ENCODE results near the gene CLCN7. TPM values are rescaled to one million over a fixed set of nuclear protein-coding genes. Genes with fewer than 3 reads are reported as not detected.

CLCN7 gene
- total and polyA plus RNA-seq, 2 donors (not counting 3 experiments of a cell fraction or from before 2014, with no cell fraction given) = 59.8 to 94.9 TPM

DNA sequence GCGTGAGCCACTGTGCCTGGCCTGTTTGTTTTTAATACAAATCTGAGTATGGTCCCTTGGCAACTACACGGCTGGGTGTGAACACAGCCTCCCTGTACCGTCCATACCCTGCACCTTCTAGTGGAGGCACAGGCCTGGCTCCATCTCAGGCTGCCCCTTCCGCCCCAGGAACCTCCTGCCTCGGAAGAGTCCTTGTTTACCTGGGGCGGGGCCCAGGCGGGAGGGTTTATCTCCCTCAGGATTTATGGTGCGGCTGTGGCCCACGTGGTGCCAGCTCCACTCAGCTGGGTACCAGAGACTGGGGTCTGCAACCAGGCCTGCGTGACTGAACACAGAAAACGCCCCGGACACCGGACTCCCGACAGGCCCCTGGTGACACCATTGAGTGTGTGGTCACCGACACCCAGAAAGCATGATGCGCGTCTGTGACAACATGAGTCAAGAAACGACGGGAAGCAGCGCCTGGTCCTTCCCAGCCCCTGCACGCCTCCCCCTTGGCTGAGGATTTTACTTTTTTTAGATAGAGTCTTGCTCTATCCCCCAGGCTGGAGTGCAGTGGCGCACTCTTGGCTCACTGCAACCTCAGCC is 79.3 kb downstream of the CLCN7 start:
- no peaks in the 10 kb centered on the region for H3K9me3 ChIP-seq (replicated peaks; ENCODE audit: control insufficient read depth, insufficient read depth, low read length)
- H4K20me1 ChIP-seq (replicated peaks; ENCODE audit: control insufficient read depth, extremely low read depth, insufficient read depth, low read length) = no peaks in the 10 kb centered on the region
- no peak overlapping the region for H2AFZ ChIP-seq (ENCODE audit: low read depth, low read length)
- no peak for TF ChIP-seq JUN (IDR thresholded peaks at IDR 0.05; ENCODE audit: borderline replicate concordance, insufficient read depth, insufficient read length, low read depth)
- no peak for TF ChIP-seq EZH2 (IDR thresholded peaks at IDR 0.05; ENCODE audit: borderline replicate concordance, low read depth, low read length, severe bottlenecking)
- TF ChIP-seq MYC (IDR thresholded peaks at IDR 0.05; ENCODE audit: low read depth, low read length) = no peak
- TF ChIP-seq POLR2AphosphoS5 (IDR thresholded peaks at IDR 0.05; ENCODE audit: insufficient read depth, low read depth, low read length) = no peak
- TF ChIP-seq POLR2A (IDR thresholded peaks at IDR 0.05; ENCODE audit: low read depth, low read length) = no peak
- no peak for TF ChIP-seq GATA2 (IDR thresholded peaks at IDR 0.05; ENCODE audit: insufficient read depth, insufficient read length, low read depth, low read length)
- TF ChIP-seq, protein P1, sequence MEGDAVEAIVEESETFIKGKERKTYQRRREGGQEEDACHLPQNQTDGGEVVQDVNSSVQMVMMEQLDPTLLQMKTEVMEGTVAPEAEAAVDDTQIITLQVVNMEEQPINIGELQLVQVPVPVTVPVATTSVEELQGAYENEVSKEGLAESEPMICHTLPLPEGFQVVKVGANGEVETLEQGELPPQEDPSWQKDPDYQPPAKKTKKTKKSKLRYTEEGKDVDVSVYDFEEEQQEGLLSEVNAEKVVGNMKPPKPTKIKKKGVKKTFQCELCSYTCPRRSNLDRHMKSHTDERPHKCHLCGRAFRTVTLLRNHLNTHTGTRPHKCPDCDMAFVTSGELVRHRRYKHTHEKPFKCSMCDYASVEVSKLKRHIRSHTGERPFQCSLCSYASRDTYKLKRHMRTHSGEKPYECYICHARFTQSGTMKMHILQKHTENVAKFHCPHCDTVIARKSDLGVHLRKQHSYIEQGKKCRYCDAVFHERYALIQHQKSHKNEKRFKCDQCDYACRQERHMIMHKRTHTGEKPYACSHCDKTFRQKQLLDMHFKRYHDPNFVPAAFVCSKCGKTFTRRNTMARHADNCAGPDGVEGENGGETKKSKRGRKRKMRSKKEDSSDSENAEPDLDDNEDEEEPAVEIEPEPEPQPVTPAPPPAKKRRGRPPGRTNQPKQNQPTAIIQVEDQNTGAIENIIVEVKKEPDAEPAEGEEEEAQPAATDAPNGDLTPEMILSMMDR (IDR thresholded peaks at IDR 0.05; ENCODE audit: extremely low read depth in 1 of 2, insufficient read depth in 1 of 2, low read depth in 1 of 2, low read length in 2 of 2) = no peak
- TF ChIP-seq, protein P2, sequence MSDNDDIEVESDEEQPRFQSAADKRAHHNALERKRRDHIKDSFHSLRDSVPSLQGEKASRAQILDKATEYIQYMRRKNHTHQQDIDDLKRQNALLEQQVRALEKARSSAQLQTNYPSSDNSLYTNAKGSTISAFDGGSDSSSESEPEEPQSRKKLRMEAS (IDR thresholded peaks at IDR 0.05; ENCODE audit: insufficient read depth, insufficient read length) = no peak
- TF ChIP-seq FOS (IDR thresholded peaks at IDR 0.05; ENCODE audit: borderline replicate concordance, insufficient read depth, low read length) = no peak
- no peak for FAIRE-seq
- no peak overlapping the region for H3K27ac ChIP-seq (ENCODE audit: insufficient read depth, low read depth, low read length)
- no peaks in the 10 kb centered on the region for H3K4me1 ChIP-seq (ENCODE audit: control insufficient read depth, extremely low read depth, insufficient read depth, low read length)
- H3K4me3 ChIP-seq (replicated peaks in 1 of 3; ENCODE audit: insufficient read depth in 1 of 3, low read depth in 1 of 3, low read length in 3 of 3) = no peak overlapping the region
- POLR2A ChIA-PET = no interaction called here
- H3K9me1 ChIP-seq (replicated peaks; ENCODE audit: control insufficient read depth, extremely low read depth, insufficient read depth, low read length) = no peaks in the 10 kb centered on the region
- H3K36me3 ChIP-seq (ENCODE audit: control insufficient read depth in 2 of 2, extremely low read depth in 1 of 2, insufficient read depth in 2 of 2, low read length in 2 of 2) = peaks cover 0 to 27% of the 10 kb centered on the region in 2 experiments
- H3K9ac ChIP-seq (replicated peaks; ENCODE audit: extremely low read depth, insufficient read depth, low read length) = no peak overlapping the region
- no TSS peak for BruUV-seq (replicated peaks)
- CTCF ChIA-PET = no interaction called here
- dilution Hi-C loops (cut with MboI; ENCODE audit: extremely low pct_ligation_motif_present, low sequenced_read_pairs) = no loop called here
- intact Hi-C loops (cut with micrococcal nuclease) = no loop called here
- H3K79me2 ChIP-seq (ENCODE audit: control insufficient read depth, insufficient read depth, low read length) = no peaks in the 10 kb centered on the region
- no peaks in the 10 kb centered on the region for H3K27me3 ChIP-seq (ENCODE audit: control insufficient read depth in 2 of 2, insufficient read depth in 2 of 2, low read length in 2 of 2)
- no peak overlapping the region for H3K4me2 ChIP-seq (ENCODE audit: insufficient read depth, low read length)
- no peak for DNase-seq (ENCODE audit: low read depth, low spot score)

Other genes with a start within 250 kb of the CLCN7 start
- gene TPSG1, start 249.8 kb downstream of the CLCN7 start, total RNA-seq = not detected in 2 replicates
- not detected in 2 replicates for gene TPSG1, start 249.8 kb downstream of the CLCN7 start, polyA plus RNA-seq
- gene TPSB2, start 244.8 kb downstream of the CLCN7 start, total RNA-seq = not detected in 2 replicates
- not detected in 2 replicates for gene TPSB2, start 244.8 kb downstream of the CLCN7 start, polyA plus RNA-seq
- gene TPSAB1, start 234.3 kb downstream of the CLCN7 start, total RNA-seq = not detected in 2 replicates
- not detected in 2 replicates for gene TPSAB1, start 234.3 kb downstream of the CLCN7 start, polyA plus RNA-seq
- gene TPSD1, start 219.0 kb downstream of the CLCN7 start, total RNA-seq = not detected in 2 replicates
- not detected in 2 replicates for gene TPSD1, start 219.0 kb downstream of the CLCN7 start, polyA plus RNA-seq
- gene UBE2I, start 165.4 kb downstream of the CLCN7 start, total RNA-seq = 230 and 233 TPM in 2 replicates
- gene UBE2I, start 165.4 kb downstream of the CLCN7 start, polyA plus RNA-seq = 121 and 122 TPM in 2 replicates
- 0.66 and 0.88 TPM in 2 replicates for gene BAIAP3, start 141.4 kb downstream of the CLCN7 start, total RNA-seq
- gene BAIAP3, start 141.4 kb downstream of the CLCN7 start, polyA plus RNA-seq = 0.27 and 0.36 TPM in 2 replicates
- gene TSR3, start 123.2 kb downstream of the CLCN7 start, total RNA-seq = 65.4 and 69.9 TPM in 2 replicates
- gene TSR3, start 123.2 kb downstream of the CLCN7 start, polyA plus RNA-seq = 82.7 and 88.7 TPM in 2 replicates
- 51.6 and 56.3 TPM in 2 replicates for gene GNPTG, start 123.1 kb downstream of the CLCN7 start, total RNA-seq
- gene GNPTG, start 123.1 kb downstream of the CLCN7 start, polyA plus RNA-seq = 109 and 137 TPM in 2 replicates
- 32.8 and 33.0 TPM in 2 replicates for gene UNKL, start 60.3 kb downstream of the CLCN7 start, total RNA-seq
- gene UNKL, start 60.3 kb downstream of the CLCN7 start, polyA plus RNA-seq = 17.1 and 23.2 TPM in 2 replicates
- 13.4 and 15.1 TPM in 2 replicates for gene UQCC4, start 54.3 kb downstream of the CLCN7 start, total RNA-seq
- gene UQCC4, start 54.3 kb downstream of the CLCN7 start, polyA plus RNA-seq = 29.3 and 33.3 TPM in 2 replicates
- not detected in 2 replicates for gene PERCC1, start 44.0 kb downstream of the CLCN7 start, total RNA-seq
- gene PERCC1, start 44.0 kb downstream of the CLCN7 start, polyA plus RNA-seq = not detected in 2 replicates
- 0.25 and 0.75 TPM in 2 replicates for gene CCDC154, start 30.5 kb downstream of the CLCN7 start, total RNA-seq
- gene CCDC154, start 30.5 kb downstream of the CLCN7 start, polyA plus RNA-seq = 0.13 and 0.65 TPM in 2 replicates
- gene PTX4, start 13.9 kb upstream of the CLCN7 start, total RNA-seq = 0.31 TPM in 1 of 2 replicates, not detected in the other
- not detected in 2 replicates for gene PTX4, start 13.9 kb upstream of the CLCN7 start, polyA plus RNA-seq
- 60.5 and 61.6 TPM in 2 replicates for gene TELO2, start 18.3 kb upstream of the CLCN7 start, total RNA-seq
- gene TELO2, start 18.3 kb upstream of the CLCN7 start, polyA plus RNA-seq = 30.7 and 32.8 TPM in 2 replicates
- gene TMEM204, start 58.6 kb upstream of the CLCN7 start, total RNA-seq = 32.5 and 37.5 TPM in 2 replicates
- 50.7 and 68.8 TPM in 2 replicates for gene TMEM204, start 58.6 kb upstream of the CLCN7 start, polyA plus RNA-seq
- gene IFT140, start 137.0 kb upstream of the CLCN7 start, total RNA-seq = 16.6 and 18.9 TPM in 2 replicates
- gene IFT140, start 137.0 kb upstream of the CLCN7 start, polyA plus RNA-seq = 8.8 and 9.5 TPM in 2 replicates
- gene CRAMP1, start 137.3 kb upstream of the CLCN7 start, total RNA-seq = 28.9 and 30.8 TPM in 2 replicates
- 20.2 and 21.5 TPM in 2 replicates for gene CRAMP1, start 137.3 kb upstream of the CLCN7 start, polyA plus RNA-seq
- gene JPT2, start 203.3 kb upstream of the CLCN7 start, total RNA-seq = 86.5 and 93.3 TPM in 2 replicates
- 30.4 and 35.8 TPM in 2 replicates for gene JPT2, start 203.3 kb upstream of the CLCN7 start, polyA plus RNA-seq
- 92.2 and 95.0 TPM in 2 replicates for gene MAPK8IP3, start 231.2 kb upstream of the CLCN7 start, total RNA-seq
- 40.7 and 48.6 TPM in 2 replicates for gene MAPK8IP3, start 231.2 kb upstream of the CLCN7 start, polyA plus RNA-seq